ENCODE data around the gene FBXW11.
"Not testable (repeated sequence)": the region's sequence is repeated elsewhere in the genome, so short reads cannot be mapped to it uniquely, and the experiment has no call there.

The FBXW11 gene

DNA sequence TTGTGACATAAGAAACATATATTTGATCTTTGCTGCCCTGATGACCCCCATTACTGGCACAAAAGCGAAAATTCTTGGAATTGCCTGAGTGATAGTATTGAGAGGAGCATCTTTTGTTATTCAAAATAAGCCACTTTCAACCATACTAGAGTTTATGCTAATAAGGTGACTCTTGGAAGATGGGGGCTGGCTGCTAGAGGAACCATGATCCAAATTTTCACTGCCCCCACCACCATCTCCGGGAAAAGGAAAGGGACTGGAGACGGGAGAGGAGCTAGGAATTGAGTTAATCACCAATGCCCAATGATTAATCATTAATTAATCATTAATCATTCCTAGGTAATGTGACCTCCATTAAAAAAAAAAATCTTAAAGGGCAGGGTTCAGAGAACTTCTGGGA lies 25.6 kb downstream of the FBXW11 start:
- DNase-seq = no peak

- no peak for DNase-seq
These were observed 26.8 kb downstream of the FBXW11 start for GRCh38 chr5:171979606-171980005.

GRCh38 chr5:171978519-171978918 lies 27.9 kb downstream of the FBXW11 start:
- DNase-seq = no peak

- DNase-seq = no peak
These were observed 28.4 kb downstream of the FBXW11 start for GRCh38 chr5:171978016-171978415.

DNA sequence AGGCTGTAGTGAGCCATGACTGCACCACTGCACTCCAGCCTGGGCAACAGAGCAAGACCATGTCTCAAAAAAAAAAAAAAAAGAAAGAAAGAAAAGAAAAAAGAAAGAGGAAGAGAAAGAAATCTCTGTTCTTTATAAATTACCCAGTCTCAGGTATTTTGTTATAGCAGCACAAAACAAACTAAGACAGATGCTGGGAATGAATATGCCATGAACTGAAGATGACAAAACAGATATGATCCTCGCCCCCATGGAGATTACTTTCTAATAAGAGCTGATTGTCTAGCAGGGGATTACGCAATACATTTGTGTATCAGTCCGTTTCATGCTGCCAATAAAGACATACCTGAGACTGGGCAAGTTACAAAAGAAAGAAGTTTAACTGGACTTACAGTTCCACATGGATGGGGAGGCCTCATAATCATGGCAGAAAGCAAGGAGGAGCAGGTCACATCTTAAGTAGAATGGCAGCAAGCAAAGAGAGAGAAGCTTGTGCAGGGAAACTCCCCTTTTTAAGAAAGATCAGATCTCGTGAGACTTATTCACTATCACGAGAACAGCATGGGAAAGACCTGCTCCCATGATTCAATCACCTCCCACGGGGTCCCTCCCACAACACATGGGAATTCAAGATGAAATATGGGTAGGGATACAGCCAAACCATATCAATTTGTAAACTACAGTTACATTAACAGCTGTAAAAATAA lies 29.0 kb downstream of the FBXW11 start:
- DNase-seq = not testable (repeated sequence)

DNA sequence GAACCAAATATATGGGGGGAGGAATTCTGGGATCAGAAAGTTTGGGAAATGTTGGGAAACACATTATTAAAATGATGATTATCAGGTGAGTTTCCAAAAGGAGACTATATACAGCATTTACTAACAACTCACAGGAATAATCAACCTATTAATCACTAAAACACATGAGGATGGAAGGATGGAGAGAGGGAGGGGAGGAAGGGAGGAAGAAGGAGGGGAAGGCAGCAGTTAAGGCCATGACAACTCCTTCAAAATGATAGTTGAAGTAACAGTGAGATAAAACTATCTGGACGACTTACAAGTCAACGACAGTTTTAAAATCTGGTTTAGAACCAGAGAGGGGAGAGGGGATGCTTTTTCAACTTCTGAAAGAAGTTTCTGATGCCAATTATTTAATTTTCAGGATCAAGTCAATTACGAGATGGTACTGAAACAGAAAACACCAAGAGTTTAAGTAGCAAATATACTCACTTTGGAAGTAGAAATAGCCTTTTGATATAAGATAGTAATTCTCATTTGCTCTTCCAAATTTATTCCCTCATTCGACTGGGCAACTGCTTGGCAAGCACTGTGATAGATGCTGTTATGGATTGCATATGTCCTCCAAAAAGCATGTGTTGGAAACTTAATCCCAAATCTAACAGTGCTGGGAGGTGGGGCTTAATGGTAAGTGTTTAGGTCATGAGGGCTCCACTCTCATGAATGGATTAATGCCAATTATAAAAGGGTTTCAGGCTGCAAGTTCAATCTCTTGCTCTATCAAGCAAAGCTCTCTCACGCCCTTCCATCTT lies 30.4 kb downstream of the FBXW11 start:
- no peak for DNase-seq

GRCh38 chr5:171975262-171975876 lies 31.1 kb downstream of the FBXW11 start:
- DNase-seq = no peak

DNA sequence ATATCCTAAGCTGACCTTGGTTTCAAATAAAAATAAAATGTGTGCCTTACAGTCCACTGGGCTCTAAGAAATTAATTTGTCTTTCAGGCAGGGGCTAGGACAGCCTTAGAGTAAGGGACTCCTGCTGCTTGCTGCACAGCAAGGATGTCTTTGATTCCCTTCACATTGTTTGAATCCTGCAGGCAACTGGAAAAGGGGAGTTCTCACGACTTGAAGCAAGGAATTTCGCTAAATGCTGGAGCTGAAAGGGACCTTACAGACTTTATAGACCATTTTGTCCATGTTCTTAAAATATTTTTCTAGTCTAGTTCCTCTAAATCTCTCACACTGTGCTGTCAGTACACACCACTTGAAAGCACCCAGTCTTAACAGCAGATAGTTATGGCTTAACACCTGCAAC lies 35.6 kb downstream of the FBXW11 start:
- no peak for DNase-seq

- DNase-seq = no peak
These were observed 37.1 kb downstream of the FBXW11 start for GRCh38 chr5:171969288-171969880.

DNA sequence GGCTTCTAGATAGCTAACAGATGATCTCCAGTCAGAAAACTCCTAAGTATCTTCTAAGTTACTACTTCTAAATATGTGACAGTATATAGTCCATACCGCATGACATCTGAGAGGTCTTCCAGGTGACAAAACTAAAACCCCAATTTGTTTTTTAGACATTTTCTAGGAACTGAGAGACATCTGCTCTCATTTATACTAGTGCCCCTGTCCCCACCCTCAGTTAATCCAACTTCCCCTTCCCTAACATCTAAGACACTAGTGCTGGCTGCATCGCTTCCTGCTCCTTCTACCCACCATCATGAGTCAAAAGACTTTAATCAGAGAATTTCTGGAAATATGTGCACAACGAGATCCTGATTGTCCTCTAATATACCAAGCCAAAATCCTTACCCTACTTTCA lies 37.9 kb downstream of the FBXW11 start:
- DNase-seq = no peak

DNA sequence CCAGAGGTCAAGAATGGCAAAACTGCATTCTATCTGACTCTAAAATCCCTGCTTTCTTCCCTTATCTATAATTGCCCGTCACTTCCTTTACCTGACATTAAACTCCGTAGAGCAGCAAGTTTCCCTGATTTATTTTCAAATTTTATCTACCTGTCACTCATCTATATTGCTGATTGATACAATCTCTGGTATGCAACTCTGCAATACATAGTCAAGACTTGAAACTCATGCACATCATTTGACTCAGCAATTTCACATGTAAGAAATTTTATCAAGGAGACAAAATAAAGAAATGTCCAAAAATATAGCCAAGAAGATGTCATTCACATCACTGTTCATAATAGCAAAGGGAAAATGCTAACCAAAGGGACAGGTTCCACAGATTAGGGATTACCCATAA lies 39.5 kb downstream of the FBXW11 start:
- no peak for DNase-seq

- no peak for DNase-seq
These were observed 40.2 kb downstream of the FBXW11 start for GRCh38 chr5:171966270-171966669.

DNA sequence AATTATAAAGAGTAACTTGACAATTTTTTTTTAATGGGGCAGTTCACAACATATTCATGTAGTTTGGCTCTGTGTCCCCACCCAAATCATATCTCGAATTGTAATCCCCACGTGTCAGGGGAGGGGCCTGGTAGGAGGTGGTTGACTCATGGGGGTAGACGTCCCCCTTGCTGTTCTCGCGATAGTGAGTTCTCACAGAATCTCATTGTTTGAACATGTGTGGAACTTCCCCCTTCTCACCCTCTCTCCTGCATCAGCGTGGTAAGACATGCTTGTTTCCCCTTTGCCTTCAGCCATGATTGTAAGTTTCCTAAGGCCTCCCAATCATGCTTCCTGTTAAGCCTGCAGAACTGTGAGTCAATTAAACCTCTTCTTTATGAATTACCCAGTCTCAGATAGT lies 40.7 kb downstream of the FBXW11 start:
- no peak for DNase-seq

- no peak for DNase-seq
These were observed 43.0 kb downstream of the FBXW11 start for GRCh38 chr5:171963416-171963815.

- no peak for DNase-seq
These were observed 45.3 kb downstream of the FBXW11 start for GRCh38 chr5:171961117-171961516.

DNA sequence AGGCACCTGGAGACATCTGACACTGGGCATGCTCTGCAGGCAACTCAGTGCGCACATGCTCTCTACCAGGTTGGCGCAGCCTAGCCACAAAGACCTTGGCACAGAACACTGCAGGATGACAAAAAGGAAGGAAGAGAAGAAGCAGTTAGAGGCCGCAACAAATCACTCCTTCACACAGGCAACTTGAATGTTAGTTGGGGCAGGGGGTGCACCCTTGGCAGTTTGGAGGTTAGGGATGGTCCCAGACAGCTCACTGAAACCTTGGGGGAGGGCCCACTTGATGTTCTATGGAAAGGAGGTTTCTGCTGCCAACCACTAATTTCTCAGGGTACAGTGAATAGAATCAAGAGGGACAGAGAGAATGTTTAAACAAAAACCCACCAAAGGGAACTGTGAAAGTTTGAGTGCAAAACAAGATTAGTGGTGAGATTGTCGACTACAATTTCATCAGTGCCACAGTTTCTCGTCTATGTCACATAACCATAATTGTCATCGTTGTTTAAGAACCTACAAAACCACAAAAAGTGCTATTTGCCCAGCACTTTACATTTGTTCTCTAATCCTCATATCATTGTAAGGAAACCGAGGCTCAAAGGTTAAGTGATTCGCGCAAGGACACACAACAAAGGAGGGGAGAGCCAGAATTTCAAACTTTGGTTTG lies 48.7 kb downstream of the FBXW11 start:
- no peak for DNase-seq

- no peak for DNase-seq
These were observed 49.4 kb downstream of the FBXW11 start for GRCh38 chr5:171956887-171957495.

DNA sequence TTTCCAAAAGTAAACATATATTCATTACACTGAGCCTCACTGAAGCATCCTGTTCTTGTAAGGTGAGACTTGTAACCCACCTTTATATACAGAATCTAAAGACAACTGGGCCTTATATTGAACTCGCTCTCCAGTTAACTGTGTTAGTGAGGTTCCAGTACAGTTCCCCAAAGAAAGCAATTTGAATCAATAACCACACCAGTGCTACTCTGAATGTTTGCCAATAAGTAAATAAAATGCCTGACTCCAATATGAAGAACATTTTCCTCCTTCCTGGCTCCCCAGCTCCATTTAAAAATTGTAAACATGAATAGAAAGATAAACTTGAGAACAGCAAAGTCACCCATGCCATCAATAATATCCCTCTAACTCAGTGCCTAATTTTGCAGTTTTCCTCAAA lies 50.1 kb downstream of the FBXW11 start:
- no peak for DNase-seq

GRCh38 chr5:171955761-171956160 lies 50.7 kb downstream of the FBXW11 start:
- no peak for DNase-seq

DNA sequence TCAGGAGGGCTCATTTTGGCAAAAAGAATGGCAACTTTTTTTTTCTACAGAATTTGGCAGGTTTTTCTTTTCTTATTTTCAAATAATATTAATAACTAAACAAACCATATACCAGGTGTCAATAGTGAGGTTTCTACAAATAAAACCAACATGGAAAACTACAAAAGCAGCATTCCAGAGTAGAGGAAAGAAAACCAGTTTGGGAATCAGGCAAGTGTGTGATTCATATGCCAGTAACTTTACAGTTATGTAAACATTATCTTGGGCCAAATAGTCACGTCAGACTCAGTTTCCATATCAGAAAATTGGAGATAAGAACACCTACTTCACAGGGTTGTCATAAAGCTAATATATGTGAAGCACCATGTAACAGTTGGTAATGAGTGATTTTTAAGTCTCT lies 51.7 kb downstream of the FBXW11 start:
- no peak for DNase-seq

DNA sequence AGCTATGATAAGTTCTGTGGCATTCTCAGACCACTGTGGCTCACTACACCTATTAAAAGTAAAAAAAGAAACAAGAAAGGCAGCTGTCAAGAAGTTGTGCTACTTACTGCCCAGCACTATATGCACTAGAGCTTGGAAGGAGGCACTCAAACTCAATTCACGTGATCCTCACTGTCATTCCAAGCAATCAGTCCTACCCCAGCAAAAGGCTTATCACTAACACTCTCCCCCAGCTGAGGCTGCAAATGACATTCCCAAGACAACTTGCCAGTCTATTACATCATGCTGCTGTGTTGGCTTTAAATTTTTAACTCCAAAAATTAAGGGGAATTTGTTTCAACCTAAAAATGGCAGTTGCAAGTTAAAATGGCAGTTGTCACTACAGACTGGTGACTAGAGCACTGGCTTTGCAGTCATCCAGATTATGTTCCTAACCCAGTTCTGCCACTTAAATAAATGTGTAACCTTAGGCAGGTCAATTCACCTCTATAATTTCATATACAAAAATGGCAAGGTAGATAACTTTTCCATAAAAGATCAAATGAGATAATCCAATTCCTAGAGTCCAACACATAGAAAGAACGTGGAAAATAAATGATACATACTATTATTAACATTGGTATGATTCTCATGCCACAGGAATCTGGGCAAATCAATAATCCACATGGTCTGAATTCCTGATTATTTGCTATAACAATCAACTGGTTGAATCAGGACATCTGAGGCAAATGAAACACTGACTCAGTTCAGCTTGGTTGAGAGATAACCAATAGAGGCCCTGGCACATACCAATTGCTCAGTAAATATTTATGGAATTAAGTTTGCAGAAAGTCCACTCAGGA lies 52.4 kb downstream of the FBXW11 start:
- DNase-seq = no peak

GRCh38 chr5:171952021-171952420 lies 54.4 kb downstream of the FBXW11 start:
- no peak for DNase-seq

All from DMS153 (cell line).